ENCODE measurements around the gene ZNF521. TPM values are rescaled to one million over a fixed set of nuclear protein-coding genes. Genes with fewer than 3 reads are reported as not detected.

The ZNF521 gene
- total and polyA plus RNA-seq, 4 donors: 0.50 to 3.7 (median 1.5) TPM

DNA sequence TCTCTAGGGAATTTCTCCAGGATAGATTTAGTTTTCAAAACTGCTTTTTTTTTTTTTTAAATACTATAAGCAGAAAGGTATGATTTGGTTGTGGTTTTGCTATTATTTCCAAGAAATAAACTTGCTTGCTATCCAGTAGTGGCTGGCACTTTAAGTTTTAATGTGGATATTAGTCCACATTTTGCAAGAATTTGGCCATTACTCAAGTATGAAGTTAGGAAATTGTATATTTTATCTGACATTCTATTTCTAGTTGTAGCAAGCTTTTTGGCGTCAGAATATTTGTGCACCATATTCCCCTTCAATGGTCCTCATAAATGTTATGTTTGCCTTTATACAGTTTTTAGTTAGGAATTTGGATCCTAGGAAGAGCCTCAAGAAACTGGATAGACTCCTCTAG is 226.3 kb downstream of the ZNF521 start:
- Histone ChIP-seq H3K4me1 (ENCODE audit: control insufficient read depth in 4 of 4, insufficient read depth in 4 of 4, low read length in 3 of 4) (no peaks in the 10 kb centered on the region), H3K36me3 (ENCODE audit: control insufficient read depth in 4 of 4, insufficient read depth in 3 of 4, low read depth in 1 of 4, low read length in 3 of 4) (no peaks in the 10 kb centered on the region), H3K9me3 (ENCODE audit: control insufficient read depth in 4 of 4, low read length in 3 of 4) (no peaks in the 10 kb centered on the region), H3K27ac (ENCODE audit: low read depth in 1 of 2, low read length in 2 of 2) (no peak overlapping the region), H3K4me3 (ENCODE audit: low read depth in 1 of 3, low read length in 3 of 3) (no peak overlapping the region), H3K9ac (ENCODE audit: low read depth in 1 of 2, low read length in 2 of 2) (no peak overlapping the region), H3K27me3 (ENCODE audit: control insufficient read depth in 4 of 4, insufficient read depth in 4 of 4, low read length in 3 of 4) (no peaks in the 10 kb centered on the region)
- no peak for DNase-seq (ENCODE audit: low spot score)
- 85% methylated on average over 1 of the region's 1 CpG for WGBS
- TF ChIP-seq FOXA2 (IDR thresholded peaks at IDR 0.05) (no peak), YY1 (IDR thresholded peaks at IDR 0.05) (no peak), JUND (IDR thresholded peaks at IDR 0.05) (no peak), SP1 (IDR thresholded peaks at IDR 0.05) (no peak), EGR1 (IDR thresholded peaks at IDR 0.05; ENCODE audit: low read depth in 2 of 2) (no peak), RAD21 (IDR thresholded peaks at IDR 0.05) (no peak), NR2F2 (IDR thresholded peaks at IDR 0.05) (no peak), TAF1 (conservative IDR thresholded peaks at IDR 0.05) (no peak), HNF4G (IDR thresholded peaks at IDR 0.05) (no peak), HNF4A (conservative IDR thresholded peaks at IDR 0.05) (no peak), FOXA1 (IDR thresholded peaks at IDR 0.05) (no peak)
- TF ChIP-seq, protein P1, sequence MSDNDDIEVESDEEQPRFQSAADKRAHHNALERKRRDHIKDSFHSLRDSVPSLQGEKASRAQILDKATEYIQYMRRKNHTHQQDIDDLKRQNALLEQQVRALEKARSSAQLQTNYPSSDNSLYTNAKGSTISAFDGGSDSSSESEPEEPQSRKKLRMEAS (IDR thresholded peaks at IDR 0.05): no peak
- TF ChIP-seq, protein P2, sequence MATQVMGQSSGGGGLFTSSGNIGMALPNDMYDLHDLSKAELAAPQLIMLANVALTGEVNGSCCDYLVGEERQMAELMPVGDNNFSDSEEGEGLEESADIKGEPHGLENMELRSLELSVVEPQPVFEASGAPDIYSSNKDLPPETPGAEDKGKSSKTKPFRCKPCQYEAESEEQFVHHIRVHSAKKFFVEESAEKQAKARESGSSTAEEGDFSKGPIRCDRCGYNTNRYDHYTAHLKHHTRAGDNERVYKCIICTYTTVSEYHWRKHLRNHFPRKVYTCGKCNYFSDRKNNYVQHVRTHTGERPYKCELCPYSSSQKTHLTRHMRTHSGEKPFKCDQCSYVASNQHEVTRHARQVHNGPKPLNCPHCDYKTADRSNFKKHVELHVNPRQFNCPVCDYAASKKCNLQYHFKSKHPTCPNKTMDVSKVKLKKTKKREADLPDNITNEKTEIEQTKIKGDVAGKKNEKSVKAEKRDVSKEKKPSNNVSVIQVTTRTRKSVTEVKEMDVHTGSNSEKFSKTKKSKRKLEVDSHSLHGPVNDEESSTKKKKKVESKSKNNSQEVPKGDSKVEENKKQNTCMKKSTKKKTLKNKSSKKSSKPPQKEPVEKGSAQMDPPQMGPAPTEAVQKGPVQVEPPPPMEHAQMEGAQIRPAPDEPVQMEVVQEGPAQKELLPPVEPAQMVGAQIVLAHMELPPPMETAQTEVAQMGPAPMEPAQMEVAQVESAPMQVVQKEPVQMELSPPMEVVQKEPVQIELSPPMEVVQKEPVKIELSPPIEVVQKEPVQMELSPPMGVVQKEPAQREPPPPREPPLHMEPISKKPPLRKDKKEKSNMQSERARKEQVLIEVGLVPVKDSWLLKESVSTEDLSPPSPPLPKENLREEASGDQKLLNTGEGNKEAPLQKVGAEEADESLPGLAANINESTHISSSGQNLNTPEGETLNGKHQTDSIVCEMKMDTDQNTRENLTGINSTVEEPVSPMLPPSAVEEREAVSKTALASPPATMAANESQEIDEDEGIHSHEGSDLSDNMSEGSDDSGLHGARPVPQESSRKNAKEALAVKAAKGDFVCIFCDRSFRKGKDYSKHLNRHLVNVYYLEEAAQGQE (IDR thresholded peaks at IDR 0.05): no peak
- TF ChIP-seq, protein P3, sequence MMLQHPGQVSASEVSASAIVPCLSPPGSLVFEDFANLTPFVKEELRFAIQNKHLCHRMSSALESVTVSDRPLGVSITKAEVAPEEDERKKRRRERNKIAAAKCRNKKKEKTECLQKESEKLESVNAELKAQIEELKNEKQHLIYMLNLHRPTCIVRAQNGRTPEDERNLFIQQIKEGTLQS (IDR thresholded peaks at IDR 0.05): no peak
- TF ChIP-seq, protein P4, sequence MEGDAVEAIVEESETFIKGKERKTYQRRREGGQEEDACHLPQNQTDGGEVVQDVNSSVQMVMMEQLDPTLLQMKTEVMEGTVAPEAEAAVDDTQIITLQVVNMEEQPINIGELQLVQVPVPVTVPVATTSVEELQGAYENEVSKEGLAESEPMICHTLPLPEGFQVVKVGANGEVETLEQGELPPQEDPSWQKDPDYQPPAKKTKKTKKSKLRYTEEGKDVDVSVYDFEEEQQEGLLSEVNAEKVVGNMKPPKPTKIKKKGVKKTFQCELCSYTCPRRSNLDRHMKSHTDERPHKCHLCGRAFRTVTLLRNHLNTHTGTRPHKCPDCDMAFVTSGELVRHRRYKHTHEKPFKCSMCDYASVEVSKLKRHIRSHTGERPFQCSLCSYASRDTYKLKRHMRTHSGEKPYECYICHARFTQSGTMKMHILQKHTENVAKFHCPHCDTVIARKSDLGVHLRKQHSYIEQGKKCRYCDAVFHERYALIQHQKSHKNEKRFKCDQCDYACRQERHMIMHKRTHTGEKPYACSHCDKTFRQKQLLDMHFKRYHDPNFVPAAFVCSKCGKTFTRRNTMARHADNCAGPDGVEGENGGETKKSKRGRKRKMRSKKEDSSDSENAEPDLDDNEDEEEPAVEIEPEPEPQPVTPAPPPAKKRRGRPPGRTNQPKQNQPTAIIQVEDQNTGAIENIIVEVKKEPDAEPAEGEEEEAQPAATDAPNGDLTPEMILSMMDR (IDR thresholded peaks at IDR 0.05; ENCODE audit: low read depth, low read length, missing input control): no peak
- TF ChIP-seq, protein P5, sequence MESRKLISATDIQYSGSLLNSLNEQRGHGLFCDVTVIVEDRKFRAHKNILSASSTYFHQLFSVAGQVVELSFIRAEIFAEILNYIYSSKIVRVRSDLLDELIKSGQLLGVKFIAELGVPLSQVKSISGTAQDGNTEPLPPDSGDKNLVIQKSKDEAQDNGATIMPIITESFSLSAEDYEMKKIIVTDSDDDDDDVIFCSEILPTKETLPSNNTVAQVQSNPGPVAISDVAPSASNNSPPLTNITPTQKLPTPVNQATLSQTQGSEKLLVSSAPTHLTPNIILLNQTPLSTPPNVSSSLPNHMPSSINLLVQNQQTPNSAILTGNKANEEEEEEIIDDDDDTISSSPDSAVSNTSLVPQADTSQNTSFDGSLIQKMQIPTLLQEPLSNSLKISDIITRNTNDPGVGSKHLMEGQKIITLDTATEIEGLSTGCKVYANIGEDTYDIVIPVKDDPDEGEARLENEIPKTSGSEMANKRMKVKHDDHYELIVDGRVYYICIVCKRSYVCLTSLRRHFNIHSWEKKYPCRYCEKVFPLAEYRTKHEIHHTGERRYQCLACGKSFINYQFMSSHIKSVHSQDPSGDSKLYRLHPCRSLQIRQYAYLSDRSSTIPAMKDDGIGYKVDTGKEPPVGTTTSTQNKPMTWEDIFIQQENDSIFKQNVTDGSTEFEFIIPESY (IDR thresholded peaks at IDR 0.05): no peak
